PC-9 (cell line): ENCODE data around the gene C5orf63. TPM values are rescaled to one million over a fixed set of nuclear protein-coding genes. Genes with fewer than 3 reads are reported as not detected.
"Not testable (repeated sequence)": the region's sequence is repeated elsewhere in the genome, so short reads cannot be mapped to it uniquely, and the experiment has no call there.

ENCODE experiments used
- BruUV-seq: library from RNA; stranded (reverse); fragments of 400-500 nt; replicated peaks from 2 replicates; lab custom pipeline; 2021; lab: Mats Ljungman, UMichigan
- CTCF ChIA-PET: fragments of 300-600 bp; sonication (Branson Sonifier 250); formaldehyde crosslinking; loops from one replicate; lab custom pipeline; 2022; ENCODE audit warnings: antibody characterized with exemption; lab: Charles Lee
- POLR2A ChIA-PET: fragments of 300-600 bp; sonication (Branson Sonifier 250); formaldehyde crosslinking; loops from one replicate; lab custom pipeline; 2022; ENCODE audit warnings: antibody characterized with exemption; ENCODE audit not compliant: unreplicated experiment; lab: Charles Lee
- DNase-seq, 2 experiments: peaks; one replicate each; pipeline versions ENCODE4 v3.0.0 to v3.0.0-alpha.2; 2015 to 2022; ENCODE audit warnings: mixed read lengths in 1 of 2
- H2AFZ ChIP-seq: fragments of 200-600 bp; sonication (generic); 2 replicates; pipeline ENCODE4 v1.8.1; 2017; ENCODE audit warnings: antibody characterized with exemption
- H3F3A ChIP-seq: fragments of 200-600 bp; sonication (generic); 2 replicates; pipeline ENCODE4 v1.8.1; 2017; ENCODE audit warnings: antibody characterized with exemption, mild to moderate bottlenecking, low read depth; ENCODE audit not compliant: insufficient read depth
- H3K27ac ChIP-seq: fragments of 200-600 bp; sonication (generic); 2 replicates; pipeline ENCODE4 v1.6.1; 2016; ENCODE audit warnings: mixed run types
- H3K27me3 ChIP-seq: fragments of 200-600 bp; sonication (generic); 2 replicates; pipeline ENCODE4 v1.6.1; 2016; ENCODE audit warnings: low read depth, mixed run types; ENCODE audit not compliant: insufficient read depth
- H3K36me3 ChIP-seq: fragments of 200-600 bp; sonication (generic); 2 replicates; pipeline ENCODE4 v1.6.1; 2016; ENCODE audit warnings: low read depth, mixed run types
- H3K4me1 ChIP-seq: fragments of 200-600 bp; sonication (generic); replicated peaks from 2 replicates; pipeline ENCODE4 v1.6.1; 2016; ENCODE audit warnings: mixed run types; ENCODE audit not compliant: insufficient read depth
- H3K4me2 ChIP-seq: fragments of 200-600 bp; sonication (generic); 2 replicates; pipeline ENCODE4 v1.6.1; 2017; ENCODE audit warnings: mixed run types
- H3K4me3 ChIP-seq: fragments of 200-600 bp; sonication (generic); 2 replicates; pipeline ENCODE4 v1.6.1; 2016; ENCODE audit warnings: mixed run types
- H3K79me2 ChIP-seq: fragments of 200-600 bp; sonication (generic); 2 replicates; pipeline ENCODE4 v1.6.1; 2017; ENCODE audit warnings: low read depth, mixed run types
- H3K9me2 ChIP-seq: fragments of 200-600 bp; sonication (generic); 2 replicates; pipeline ENCODE4 v1.8.1; 2017; ENCODE audit warnings: mild to moderate bottlenecking; ENCODE audit not compliant: insufficient read depth
- H3K9me3 ChIP-seq: fragments of 200-600 bp; sonication (generic); 2 replicates; pipeline ENCODE4 v1.8.1; 2016; ENCODE audit warnings: low read depth; ENCODE audit not compliant: insufficient read depth
- H4K20me1 ChIP-seq: fragments of 200-600 bp; sonication (generic); 2 replicates; pipeline ENCODE4 v1.8.1; 2017; ENCODE audit not compliant: insufficient read depth
- EZH2 ChIP-seq: fragments of 200-600 bp; sonication (generic); IDR thresholded peaks from 2 replicates; pipeline ENCODE4 v1.8.0; 2017; ENCODE audit warnings: antibody characterized with exemption, low read depth
- intact Hi-C: fragments of 100-400 bp; cut with micrococcal nuclease; formaldehyde crosslinking; loops from one replicate; pipeline ENCODE4 v1.10.0; 2022; ENCODE audit not compliant: unreplicated experiment
- total RNA-seq: library from RNA; stranded (reverse); gene quantifications from 2 replicates; pipeline ENCODE4 v1.2.3, GENCODE V29; 2021
- TF ChIP-seq, protein P1 (sequence below): fragments of 200-600 bp; sonication (generic); conservative IDR thresholded peaks from 2 replicates; pipeline ENCODE4 v1.6.1; 2017; ENCODE audit warnings: mixed run types, antibody characterized with exemption, mild to moderate bottlenecking, moderate library complexity

C5orf63 gene
- total RNA-seq, 1 experiment from 2014 or later = 9.8 TPM

DNA sequence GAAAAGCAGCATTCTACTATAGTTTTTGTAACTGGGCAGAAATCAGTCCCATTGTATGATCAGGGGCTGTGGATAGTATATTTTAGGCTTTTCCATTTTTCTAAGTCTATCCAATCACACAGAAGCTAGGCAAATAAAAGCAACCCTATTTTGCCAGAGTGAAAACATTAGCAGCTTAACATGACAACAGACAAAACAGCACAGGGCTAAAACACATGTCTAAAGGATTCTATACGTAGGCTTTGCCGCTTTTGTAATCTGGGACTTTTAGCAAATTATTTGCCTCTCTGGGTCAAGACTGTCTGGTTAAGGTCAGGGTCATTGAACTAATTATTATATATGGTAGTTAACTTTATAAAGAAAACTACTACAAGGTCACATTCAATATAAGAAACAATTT, 47.1 kb downstream of the C5orf63 start:
- DNase-seq = no peak
- H3K79me2 ChIP-seq = no peaks in the 10 kb centered on the region
- no peaks in the 10 kb centered on the region for H3K27me3 ChIP-seq
- H3K9me2 ChIP-seq = no peaks in the 10 kb centered on the region
- no peak overlapping the region for H2AFZ ChIP-seq
- intact Hi-C loops = no loop called here
- H3K4me3 ChIP-seq = no peak overlapping the region
- CTCF ChIA-PET = interaction anchor here (0.6 kb wide), 1 partner anchor 1994 kb away, joined by 5 read pairs; no protein-coding TSS in a partner anchor
- POLR2A ChIA-PET = no interaction called here
- BruUV-seq = no TSS peak
- H3K36me3 ChIP-seq = no peaks in the 10 kb centered on the region
- H4K20me1 ChIP-seq = no peaks in the 10 kb centered on the region
- peaks cover 2% of the 10 kb centered on the region; the same call in 1 of the 2 replicates for H3K4me1 ChIP-seq
- H3K4me2 ChIP-seq = no peak overlapping the region
- no peak overlapping the region for H3K27ac ChIP-seq
- H3F3A ChIP-seq = no peaks in the 10 kb centered on the region
- TF ChIP-seq, protein P1, sequence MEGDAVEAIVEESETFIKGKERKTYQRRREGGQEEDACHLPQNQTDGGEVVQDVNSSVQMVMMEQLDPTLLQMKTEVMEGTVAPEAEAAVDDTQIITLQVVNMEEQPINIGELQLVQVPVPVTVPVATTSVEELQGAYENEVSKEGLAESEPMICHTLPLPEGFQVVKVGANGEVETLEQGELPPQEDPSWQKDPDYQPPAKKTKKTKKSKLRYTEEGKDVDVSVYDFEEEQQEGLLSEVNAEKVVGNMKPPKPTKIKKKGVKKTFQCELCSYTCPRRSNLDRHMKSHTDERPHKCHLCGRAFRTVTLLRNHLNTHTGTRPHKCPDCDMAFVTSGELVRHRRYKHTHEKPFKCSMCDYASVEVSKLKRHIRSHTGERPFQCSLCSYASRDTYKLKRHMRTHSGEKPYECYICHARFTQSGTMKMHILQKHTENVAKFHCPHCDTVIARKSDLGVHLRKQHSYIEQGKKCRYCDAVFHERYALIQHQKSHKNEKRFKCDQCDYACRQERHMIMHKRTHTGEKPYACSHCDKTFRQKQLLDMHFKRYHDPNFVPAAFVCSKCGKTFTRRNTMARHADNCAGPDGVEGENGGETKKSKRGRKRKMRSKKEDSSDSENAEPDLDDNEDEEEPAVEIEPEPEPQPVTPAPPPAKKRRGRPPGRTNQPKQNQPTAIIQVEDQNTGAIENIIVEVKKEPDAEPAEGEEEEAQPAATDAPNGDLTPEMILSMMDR = no peak
- TF ChIP-seq EZH2 = no peak
- H3K9me3 ChIP-seq = no peaks in the 10 kb centered on the region

DNA sequence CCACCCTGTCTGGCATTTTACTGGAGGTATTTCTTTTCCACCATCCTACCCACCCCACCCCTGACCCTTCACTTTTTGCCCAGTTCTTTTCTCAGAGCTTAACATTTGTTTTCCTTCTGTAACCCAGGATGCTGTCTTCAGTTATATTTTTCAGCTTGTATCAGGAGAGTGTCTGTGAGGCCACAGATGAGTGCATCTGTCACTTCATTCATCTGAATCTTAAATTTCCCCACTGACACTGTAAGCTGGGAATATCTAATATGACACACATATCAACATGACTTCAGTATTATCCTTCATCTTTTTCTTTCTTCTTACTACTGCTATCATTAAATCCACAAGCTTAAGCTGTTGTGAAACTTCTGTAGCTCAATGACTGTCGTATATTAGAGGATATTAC, 47.8 kb downstream of the C5orf63 start:
- Histone ChIP-seq H3K27ac (no peak overlapping the region), H3K79me2 (no peaks in the 10 kb centered on the region), H3K36me3 (no peaks in the 10 kb centered on the region), H3K4me3 (no peak overlapping the region), H4K20me1 (no peaks in the 10 kb centered on the region), H2AFZ (no peak overlapping the region), H3F3A (no peaks in the 10 kb centered on the region), H3K27me3 (no peaks in the 10 kb centered on the region), H3K9me2 (no peaks in the 10 kb centered on the region), H3K9me3 (no peaks in the 10 kb centered on the region), H3K4me2 (no peak overlapping the region), H3K4me1 (no peaks in the 10 kb centered on the region)
- no peak for DNase-seq
- BruUV-seq = no TSS peak
- POLR2A ChIA-PET = no interaction called here
- CTCF ChIA-PET = interaction anchor here (0.6 kb wide), 1 partner anchor 1994 kb away, joined by 5 read pairs; no protein-coding TSS in a partner anchor
- TF ChIP-seq EZH2 = no peak
- TF ChIP-seq, protein P1 = no peak
- intact Hi-C loops = no loop called here

DNA sequence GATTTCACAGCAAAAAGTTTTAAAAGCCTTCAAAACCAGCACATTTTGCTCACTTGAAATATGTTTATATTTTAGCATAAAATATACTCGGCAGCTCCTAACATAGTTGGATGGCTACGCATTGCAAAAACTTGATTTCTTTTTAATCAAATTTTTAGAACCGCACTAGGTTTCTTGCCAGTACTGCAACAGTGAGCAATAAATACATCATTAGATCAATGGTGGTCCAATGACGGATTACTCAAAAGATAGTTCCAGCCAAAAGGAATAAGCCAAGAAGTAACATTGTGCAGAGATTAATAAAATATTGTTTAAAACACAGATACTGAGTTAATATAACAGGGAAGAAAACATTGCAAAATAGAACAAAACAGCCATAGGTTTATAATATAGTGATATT, 48.5 kb downstream of the C5orf63 start:
- no peak overlapping the region for H3K4me2 ChIP-seq
- ChIA-PET POLR2A (no interaction called here), CTCF (no interaction called here)
- no peaks in the 10 kb centered on the region for H3K27me3 ChIP-seq
- H3K27ac ChIP-seq = no peak overlapping the region
- DNase-seq = no peak
- H3K4me3 ChIP-seq = no peak overlapping the region
- no peaks in the 10 kb centered on the region for H3K9me2 ChIP-seq
- no TSS peak for BruUV-seq
- H3K36me3 ChIP-seq = no peaks in the 10 kb centered on the region
- TF ChIP-seq, protein P1 = no peak
- TF ChIP-seq EZH2 = no peak
- intact Hi-C loops = no loop called here
- H4K20me1 ChIP-seq = no peaks in the 10 kb centered on the region
- no peaks in the 10 kb centered on the region for H3K79me2 ChIP-seq
- H3K4me1 ChIP-seq = no peaks in the 10 kb centered on the region
- no peaks in the 10 kb centered on the region for H3K9me3 ChIP-seq
- no peak overlapping the region for H2AFZ ChIP-seq
- no peaks in the 10 kb centered on the region for H3F3A ChIP-seq

DNA sequence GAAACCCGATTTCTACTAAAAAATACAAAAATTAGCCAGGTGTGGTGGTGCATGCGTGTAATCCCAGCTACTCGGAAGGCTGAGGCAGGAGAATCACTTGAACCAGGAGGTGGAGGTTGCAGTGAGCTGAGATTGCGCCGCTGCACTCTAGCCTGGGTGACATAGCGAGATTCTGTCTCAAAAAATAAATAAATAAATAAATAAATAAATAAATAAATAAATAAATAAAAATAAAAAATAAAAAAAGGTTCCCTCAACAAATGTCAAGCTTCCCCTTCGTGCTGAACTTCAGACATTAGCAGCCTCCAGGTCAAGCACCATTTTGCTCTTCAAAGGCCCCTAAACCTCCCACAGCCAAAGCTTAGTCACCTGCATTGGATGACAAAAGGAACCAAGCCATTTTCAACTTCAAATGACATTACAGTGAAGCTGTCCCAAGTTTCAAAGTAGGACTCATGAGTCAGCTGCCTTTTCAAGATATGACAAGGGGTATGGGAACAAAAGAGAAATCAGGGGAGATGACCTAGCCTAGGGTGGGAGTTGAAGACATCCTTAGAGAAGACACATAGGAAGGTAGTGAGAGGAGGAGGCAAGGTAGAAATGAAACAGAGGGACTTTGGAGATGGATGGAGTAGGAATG, 49.6 kb downstream of the C5orf63 start:
- H3K4me2 ChIP-seq, H3K9me2 ChIP-seq, H3K79me2 ChIP-seq, BruUV-seq, H3K27ac ChIP-seq, H3F3A ChIP-seq, H3K4me1 ChIP-seq, DNase-seq, H3K27me3 ChIP-seq, H2AFZ ChIP-seq, intact Hi-C loops, H3K9me3 ChIP-seq, H3K4me3 ChIP-seq, H3K36me3 ChIP-seq, H4K20me1 ChIP-seq, POLR2A ChIA-PET, CTCF ChIA-PET: not testable (repeated sequence)
